ENCODE results near the gene ATP10A.
"Not testable (repeated sequence)": the region's sequence is repeated elsewhere in the genome, so short reads cannot be mapped to it uniquely, and the experiment has no call there.

The ATP10A gene

DNA sequence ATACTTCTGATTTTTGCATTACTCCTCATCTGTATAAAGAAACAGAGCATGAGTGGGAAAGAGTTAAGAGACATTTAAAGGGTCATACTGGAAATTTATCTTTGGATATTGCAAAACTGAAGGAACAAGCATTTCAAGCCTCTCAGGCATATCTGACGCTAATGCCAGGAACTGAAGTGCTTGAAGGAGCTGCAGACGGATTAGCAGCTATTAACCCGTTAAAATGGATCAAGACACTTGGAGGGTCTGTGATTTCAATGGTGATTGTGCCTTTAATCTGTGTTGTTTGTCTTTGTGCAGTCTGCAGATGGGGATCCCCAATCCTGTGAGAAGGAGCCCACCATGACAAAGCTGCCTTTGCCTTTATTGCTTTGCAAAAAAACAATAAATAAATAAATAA, 221.8 kb downstream of the ATP10A start:
- DNase-seq, result no peak

DNA sequence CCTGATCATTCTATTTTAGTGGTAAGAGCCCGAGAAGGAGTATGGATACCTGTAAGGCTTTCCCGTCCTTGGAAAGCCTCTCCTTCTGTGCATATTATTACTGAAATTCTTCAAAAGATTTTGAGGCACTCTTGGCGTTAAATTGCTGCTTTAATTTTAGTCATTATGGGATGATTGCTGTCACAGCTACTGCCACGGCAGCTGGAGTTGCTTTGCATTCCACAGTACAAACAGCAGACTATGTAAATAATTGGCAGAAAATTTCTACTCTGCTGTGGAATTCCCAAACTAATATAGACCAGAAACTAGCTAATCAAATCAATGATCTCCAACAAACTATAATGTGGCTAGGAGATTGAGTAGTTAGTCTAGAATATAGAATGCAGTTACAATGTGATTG, 222.2 kb downstream of the ATP10A start:
- not testable (repeated sequence) for DNase-seq

DNA sequence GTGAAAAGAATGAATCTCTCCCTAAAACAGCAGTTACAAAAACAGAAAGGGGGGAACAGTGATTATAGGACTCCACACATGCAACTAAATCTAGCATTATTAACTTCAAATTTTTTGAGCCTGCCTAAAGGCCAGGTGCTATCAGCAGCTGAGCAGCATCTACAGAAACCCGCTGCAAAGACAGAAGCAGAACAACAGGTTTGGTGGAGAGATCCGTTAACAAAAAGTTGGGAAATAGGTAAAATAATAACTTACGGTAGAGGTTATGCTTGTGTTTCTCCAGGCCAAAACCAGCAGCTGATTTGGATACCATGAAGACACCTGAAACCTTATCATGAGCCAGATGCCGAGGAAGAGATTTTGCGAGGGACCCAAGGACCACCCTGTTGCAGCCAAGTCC, 222.7 kb downstream of the ATP10A start:
- DNase-seq, result no peak

DNA sequence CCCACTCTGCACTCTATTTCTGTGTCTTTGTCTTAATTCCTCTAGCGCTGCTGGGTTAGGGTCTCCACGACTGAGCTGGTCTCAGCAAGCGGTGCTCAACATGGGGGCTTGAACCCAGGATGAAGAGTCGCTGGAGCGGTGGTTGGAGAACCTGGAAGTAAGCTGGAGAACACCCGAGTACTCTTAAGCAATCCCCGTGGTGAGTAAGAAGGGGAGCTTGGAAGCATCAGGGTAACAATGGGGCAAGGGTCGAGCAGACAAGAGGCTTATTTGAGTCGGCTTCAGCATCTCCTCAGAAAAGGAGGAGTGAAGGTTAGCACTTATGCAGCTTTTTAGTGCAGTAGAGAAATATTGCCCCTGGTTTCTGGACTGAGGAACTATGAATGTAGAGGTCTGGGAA, 226.6 kb downstream of the ATP10A start:
- not testable (repeated sequence) for DNase-seq

DNA sequence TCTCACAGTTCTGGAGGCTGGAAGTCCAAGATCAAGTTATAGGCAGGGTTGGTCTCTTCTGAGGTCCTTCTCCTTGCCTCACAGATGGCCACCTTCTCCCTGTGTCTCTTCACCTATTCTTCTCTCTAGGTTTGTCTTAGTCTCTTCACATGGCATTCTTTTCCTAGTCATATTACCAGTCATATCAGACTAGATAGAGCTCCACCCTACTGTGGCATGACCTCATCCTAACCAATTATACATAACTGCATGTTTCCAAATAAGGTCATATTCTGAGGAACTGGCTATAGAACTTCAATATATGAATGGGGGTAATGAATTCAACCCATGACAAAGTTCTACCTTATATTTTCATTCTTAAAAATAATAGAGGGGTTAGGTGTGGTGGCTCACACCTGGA, 227.9 kb downstream of the ATP10A start:
- no peak for DNase-seq

DNA sequence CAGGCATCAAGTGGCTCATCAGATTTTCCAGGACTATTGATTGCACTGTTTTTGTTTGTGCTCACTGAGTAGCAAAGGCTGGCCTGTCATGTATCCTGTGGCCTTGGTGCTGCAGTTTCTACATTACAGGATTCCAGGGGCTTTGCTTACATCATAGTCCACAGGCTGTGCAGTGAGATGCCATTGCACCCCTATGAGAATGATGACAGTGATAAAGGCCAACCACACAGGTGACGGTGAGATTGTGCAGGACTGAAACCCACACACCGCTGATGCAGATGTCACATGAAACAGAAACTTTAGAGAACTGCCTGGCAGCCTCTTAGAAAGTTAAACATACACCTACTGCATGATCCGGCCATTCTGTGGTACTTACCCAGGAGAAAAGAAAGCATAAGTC, 229.3 kb downstream of the ATP10A start:
- no peak for DNase-seq

DNA sequence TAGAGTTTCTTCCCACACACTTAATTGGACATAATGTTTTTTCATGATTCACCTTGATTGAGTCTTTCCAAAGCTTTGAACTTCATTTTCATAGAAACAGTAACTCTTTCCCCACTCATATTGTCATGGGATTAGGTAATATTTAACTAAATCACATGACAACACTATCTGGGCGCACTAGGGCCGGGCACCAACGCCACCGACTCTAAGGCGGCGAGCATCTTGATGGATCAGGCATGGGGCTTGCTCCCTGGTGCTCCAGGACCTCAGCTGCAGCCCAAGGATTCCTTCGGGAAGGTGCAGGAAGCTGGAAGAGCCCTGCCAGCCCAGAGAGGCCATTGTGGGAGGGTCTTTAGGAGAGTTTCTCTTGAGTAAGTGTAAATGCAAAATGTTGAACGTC, 231.2 kb downstream of the ATP10A start:
- no peak for DNase-seq
